ENCODE data around the gene CTNNBIP1.

- no peak for TF ChIP-seq CTCF (IDR thresholded peaks at IDR 0.05)
- TF ChIP-seq POLR2AphosphoS5 (IDR thresholded peaks at IDR 0.05; ENCODE audit: insufficient read depth in 1 of 2, low read depth in 1 of 2), result no peak
These were observed 1.2 kb downstream of the CTNNBIP1 start for GRCh38 chr1:9908871-9909233.
